B cell (primary cell): ENCODE results near the gene FBLN2. TPM values are rescaled to one million over a fixed set of nuclear protein-coding genes. Genes with fewer than 3 reads are reported as not detected.

Source experiments
- ATAC-seq: fragments of 200-7000 bp; cut with Tn5 transposase; one replicate; pipeline ENCODE4 v1.10.0; 2021; ENCODE audit warnings: low read depth, mild to moderate bottlenecking, moderate number of reproducible peaks, moderate library complexity
- CTCF ChIA-PET: fragments of 350-600 bp; sonication (Branson Sonifier 250); formaldehyde crosslinking; loops from one replicate; lab custom pipeline; 2021; ENCODE audit warnings: antibody characterized with exemption, inconsistent platforms; lab: Charles Lee
- POLR2A ChIA-PET: fragments of 350-600 bp; sonication (Branson Sonifier 250); formaldehyde crosslinking; loops from one replicate; lab custom pipeline; 2021; ENCODE audit warnings: antibody characterized with exemption; lab: Charles Lee
- DNase-seq: peaks from one replicate; pipeline ENCODE4 v3.0.0; 2013
- H2AFZ ChIP-seq: 2 replicates; pipeline ENCODE4 v1.6.1; 2012; ENCODE audit warnings: mild to moderate bottlenecking, low read depth, low read length; ENCODE audit not compliant: insufficient read depth, poor library complexity, severe bottlenecking
- H3K27ac ChIP-seq, 2 donors: 1 replicate in 1 of 2; 2 replicates in 1 of 2; pipeline ENCODE4 v1.5.1; 2012 to 2013; ENCODE audit warnings: low read length in 2 of 2, mild to moderate bottlenecking in 2 of 2, moderate library complexity in 1 of 2
- H3K27me3 ChIP-seq, 4 experiments: fragments of 200-600 bp in 1 of 4; sonication (generic) in 1 of 4; replicated peaks in 1 of 4; 1 replicate in 2 of 4; 2 replicates in 2 of 4; pipeline versions ENCODE4 v1.6.1 to v1.7.0; 2013 to 2016; ENCODE audit warnings: low read length in 3 of 4, mild to moderate bottlenecking in 2 of 4, mixed read lengths in 1 of 4, moderate library complexity in 1 of 4; ENCODE audit not compliant: insufficient read depth in 4 of 4, control insufficient read depth in 3 of 4; ENCODE audit errors: control extremely low read depth in 1 of 4
- H3K36me3 ChIP-seq, 2 experiments: replicated peaks in 1 of 2; 1 replicate in 1 of 2; 2 replicates in 1 of 2; pipeline versions ENCODE4 v1.6.1 to v1.7.1; 2013; ENCODE audit warnings: low read length in 1 of 2; ENCODE audit not compliant: insufficient read depth in 2 of 2, control insufficient read depth in 1 of 2; ENCODE audit errors: control extremely low read depth in 1 of 2, extremely low read depth in 1 of 2
- H3K4me1 ChIP-seq, 2 donors: fragments of 200-600 bp in 1 of 2; sonication (generic) in 1 of 2; 1 replicate in 1 of 2; 2 replicates in 1 of 2; pipeline versions ENCODE4 v1.5.1 to v1.6.1; 2013 to 2017; ENCODE audit warnings: low read length in 2 of 2; ENCODE audit not compliant: control insufficient read depth in 2 of 2, insufficient read depth in 2 of 2
- H3K4me2 ChIP-seq: replicated peaks from 2 replicates; pipeline ENCODE3; 2012; ENCODE audit warnings: mild to moderate bottlenecking, low read depth, low read length; ENCODE audit not compliant: poor library complexity, severe bottlenecking
- H3K4me3 ChIP-seq, 5 experiments: fragments of 200-600 bp in 1 of 5; sonication (generic) in 1 of 5; 1 replicate in 3 of 5; 2 replicates in 2 of 5; pipeline versions ENCODE4 v1.5.1 to v1.7.0; 2011 to 2016; ENCODE audit warnings: low read length in 4 of 5, mild to moderate bottlenecking in 4 of 5, low read depth in 2 of 5, control low read depth in 1 of 5, moderate library complexity in 1 of 5; ENCODE audit not compliant: insufficient read depth in 1 of 5; ENCODE audit errors: control extremely low read depth in 1 of 5, extremely low read depth in 1 of 5
- H3K79me2 ChIP-seq: fragments of 200-600 bp; sonication (generic); one replicate; pipeline ENCODE4 v1.6.0; 2016; ENCODE audit warnings: low read length; ENCODE audit not compliant: control insufficient read depth, insufficient read depth
- H3K9ac ChIP-seq: fragments of 200-600 bp; sonication (generic); 2 replicates; pipeline ENCODE4 v1.6.1; 2017; ENCODE audit warnings: mild to moderate bottlenecking, low read length, moderate library complexity
- H3K9me3 ChIP-seq, 3 donors: one replicate each; pipeline versions ENCODE4 v1.6.1 to v1.7.1; 2013; ENCODE audit warnings: low read length in 2 of 3; ENCODE audit not compliant: control insufficient read depth in 2 of 3, insufficient read depth in 1 of 3; ENCODE audit errors: control extremely low read depth in 1 of 3
- H4K20me1 ChIP-seq: 2 replicates; pipeline ENCODE4 v1.6.0; 2012; ENCODE audit warnings: mild to moderate bottlenecking, low read length; ENCODE audit not compliant: insufficient read depth, control insufficient read depth, poor library complexity, severe bottlenecking
- H3K27ac Mint-ChIP-seq: one replicate; pipeline ENCODE4 v1.8.0; 2021; ENCODE audit warnings: mixed read lengths
- H3K27me3 Mint-ChIP-seq: one replicate; pipeline ENCODE4 v1.8.0; 2021; ENCODE audit warnings: mixed read lengths
- H3K4me1 Mint-ChIP-seq: one replicate; pipeline ENCODE4 v1.8.0; 2021; ENCODE audit warnings: mixed read lengths
- H3K4me3 Mint-ChIP-seq: one replicate; pipeline ENCODE4 v1.8.0; 2021; ENCODE audit warnings: mixed read lengths
- H3K9me3 Mint-ChIP-seq: one replicate; pipeline ENCODE4 v1.8.0; 2022; ENCODE audit warnings: mixed read lengths; ENCODE audit not compliant: insufficient read depth
- CTCF ChIP-seq: fragments of 200-600 bp; IDR thresholded peaks from one replicate; pipeline ENCODE4 v1.8.0; 2022; ENCODE audit warnings: antibody characterized with exemption, mild to moderate bottlenecking
- EZH2 ChIP-seq: IDR thresholded peaks from 2 replicates; pipeline ENCODE4 v1.6.1; 2012; ENCODE audit warnings: borderline replicate concordance, low read depth, mild to moderate bottlenecking, moderate library complexity, low read length; ENCODE audit not compliant: insufficient read depth, poor library complexity, severe bottlenecking
- WGBS: methylation state at CpG from one replicate; pipeline ENCODE4 v1.1.5; 2013; ENCODE audit warnings: missing lambda C conversion rate; ENCODE audit not compliant: insufficient coverage; 5-methylcytosine and 5-hydroxymethylcytosine counted together
- intact Hi-C: fragments of 100-400 bp; cut with micrococcal nuclease; formaldehyde crosslinking; loops from one replicate; pipeline ENCODE4 v1.10.0; 2022
- polyA plus RNA-seq: library from polyadenylated mRNA; depleted of rRNA; stranded (reverse); fragments of >200 nt; gene quantifications from 2 replicates; pipeline ENCODE4 v1.2.3, GENCODE V29; 2012
- total RNA-seq, 2 donors: library from RNA; stranded (reverse); fragments of 120-200 nt in 1 of 2; gene quantifications; 1 replicate in 1 of 2; 2 replicates in 1 of 2; pipeline versions ENCODE4 v1.2.3 to v1.2.4, GENCODE V29; 2013 to 2022

The FBLN2 gene
- total and polyA plus RNA-seq, 2 donors (not counting 1 experiment from before 2014, with no cell fraction given), result 3.6 to 8.2 TPM

- POLR2A ChIA-PET, result interaction anchor here (0.6 kb wide), 1 partner anchor 151 kb away, joined by 10 read pairs; no protein-coding TSS in a partner anchor
- no peaks in the 10 kb centered on the region for H3K79me2 ChIP-seq
- no peak for ATAC-seq
- H3K27me3 ChIP-seq, result peaks cover 0 to 39% (median 10%) of the 10 kb centered on the region in 4 experiments
- Mint-ChIP-seq H3K9me3 (no peaks in the 10 kb centered on the region), H3K27ac (no peak overlapping the region), H3K4me3 (no peak overlapping the region), H3K27me3 (peaks cover 58% of the 10 kb centered on the region), H3K4me1 (peaks cover 20% of the 10 kb centered on the region)
- H2AFZ ChIP-seq, result no peak overlapping the region
- H3K36me3 ChIP-seq, result no peaks in the 10 kb centered on the region
- intact Hi-C loops, result loop anchor here (1.0 kb wide), 1 partner anchor 147 kb away; no protein-coding TSS in a partner anchor
- no peak overlapping the region for H3K9ac ChIP-seq
- peak overlapping the region; percentile 32 for H3K4me2 ChIP-seq
- 0% methylated on average over 12 of the region's 19 CpGs for WGBS
- no peak overlapping the region for H3K4me3 ChIP-seq
- H3K4me1 ChIP-seq, result peaks cover 17 to 20% of the 10 kb centered on the region in 2 donors
- CTCF ChIA-PET, result interaction anchor here (0.6 to 12.4 kb wide), 34 partner anchors 8 to 780 kb away, joined by 3 to 286 read pairs (median 4); partner anchors contain the start of gene HDAC11
- TF ChIP-seq EZH2 (no peak), CTCF (no peak)
- no peaks in the 10 kb centered on the region for H4K20me1 ChIP-seq
- peaks cover 0 to 4% (median 0%) of the 10 kb centered on the region in 3 donors for H3K9me3 ChIP-seq
- peak; percentile 37 for DNase-seq
- H3K27ac ChIP-seq, result no peak overlapping the region
These were observed 98.6 kb downstream of the FBLN2 start for GRCh38 chr3:13647298-13648059.
